Activated T-helper 9 cell treated with anti-CD3 and anti-CD28 coated beads, Interleukin-2, amount 50 U/mL, for 16 hours (primary cell): ENCODE results near the gene SBF2.
"Not testable (repeated sequence)": the region's sequence is repeated elsewhere in the genome, so short reads cannot be mapped to it uniquely, and the experiment has no call there.

Experiments
- DNase-seq: peaks from one replicate; pipeline ENCODE4 v3.0.0-alpha.2; 2020; ENCODE audit warnings: low read depth

SBF2 gene

GRCh38 chr11:10267821-10268220, 26.2 kb downstream of the SBF2 start:
- no peak for DNase-seq

- DNase-seq: no peak
These were observed 28.1 kb downstream of the SBF2 start for GRCh38 chr11:10265936-10266335.

- DNase-seq: not testable (repeated sequence)
These were observed 29.3 kb downstream of the SBF2 start for GRCh38 chr11:10264716-10265115.

- no peak for DNase-seq
These were observed 30.1 kb downstream of the SBF2 start for GRCh38 chr11:10263929-10264328.

GRCh38 chr11:10261821-10262220, 32.2 kb downstream of the SBF2 start:
- DNase-seq: no peak

- no peak for DNase-seq
These were observed 36.5 kb downstream of the SBF2 start for GRCh38 chr11:10257478-10257877.

- no peak for DNase-seq
These were observed 38.5 kb downstream of the SBF2 start for GRCh38 chr11:10255388-10256125.

- not testable (repeated sequence) for DNase-seq
These were observed 44.4 kb downstream of the SBF2 start for GRCh38 chr11:10249448-10250131.

GRCh38 chr11:10247011-10247410, 47.0 kb downstream of the SBF2 start:
- DNase-seq: no peak

GRCh38 chr11:10243896-10244575, 50.0 kb downstream of the SBF2 start:
- DNase-seq: no peak

GRCh38 chr11:10236840-10237239, 57.2 kb downstream of the SBF2 start:
- DNase-seq: no peak

- no peak for DNase-seq
These were observed 60.4 kb downstream of the SBF2 start for GRCh38 chr11:10233581-10233980.

- DNase-seq: no peak
These were observed 61.3 kb downstream of the SBF2 start for GRCh38 chr11:10232756-10233155.

- DNase-seq: not testable (repeated sequence)
These were observed 62.2 kb downstream of the SBF2 start for GRCh38 chr11:10231803-10232202.

- no peak for DNase-seq
These were observed 68.5 kb downstream of the SBF2 start for GRCh38 chr11:10225553-10225952.

GRCh38 chr11:10222399-10222798, 71.6 kb downstream of the SBF2 start:
- DNase-seq: no peak

- no peak for DNase-seq
These were observed 72.7 kb downstream of the SBF2 start for GRCh38 chr11:10221342-10221741.

- DNase-seq: no peak
These were observed 82.5 kb downstream of the SBF2 start for GRCh38 chr11:10211470-10211869.

GRCh38 chr11:10209326-10209725, 84.7 kb downstream of the SBF2 start:
- DNase-seq: no peak

GRCh38 chr11:10208131-10208575, 85.9 kb downstream of the SBF2 start:
- DNase-seq: no peak

- DNase-seq: no peak
These were observed 88.1 kb downstream of the SBF2 start for GRCh38 chr11:10205928-10206327.

GRCh38 chr11:10204021-10204420, 90.0 kb downstream of the SBF2 start:
- no peak for DNase-seq

- DNase-seq: no peak
These were observed 92.7 kb downstream of the SBF2 start for GRCh38 chr11:10201343-10201742.
